ENCODE results near the gene ASZ1.
"Not testable (repeated sequence)": the region's sequence is repeated elsewhere in the genome, so short reads cannot be mapped to it uniquely, and the experiment has no call there.

ASZ1 gene, protein sequence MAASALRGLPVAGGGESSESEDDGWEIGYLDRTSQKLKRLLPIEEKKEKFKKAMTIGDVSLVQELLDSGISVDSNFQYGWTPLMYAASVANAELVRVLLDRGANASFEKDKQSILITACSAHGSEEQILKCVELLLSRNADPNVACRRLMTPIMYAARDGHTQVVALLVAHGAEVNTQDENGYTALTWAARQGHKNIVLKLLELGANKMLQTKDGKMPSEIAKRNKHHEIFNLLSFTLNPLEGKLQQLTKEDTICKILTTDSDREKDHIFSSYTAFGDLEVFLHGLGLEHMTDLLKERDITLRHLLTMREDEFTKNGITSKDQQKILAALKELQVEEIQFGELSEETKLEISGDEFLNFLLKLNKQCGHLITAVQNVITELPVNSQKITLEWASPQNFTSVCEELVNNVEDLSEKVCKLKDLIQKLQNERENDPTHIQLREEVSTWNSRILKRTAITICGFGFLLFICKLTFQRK

DNA sequence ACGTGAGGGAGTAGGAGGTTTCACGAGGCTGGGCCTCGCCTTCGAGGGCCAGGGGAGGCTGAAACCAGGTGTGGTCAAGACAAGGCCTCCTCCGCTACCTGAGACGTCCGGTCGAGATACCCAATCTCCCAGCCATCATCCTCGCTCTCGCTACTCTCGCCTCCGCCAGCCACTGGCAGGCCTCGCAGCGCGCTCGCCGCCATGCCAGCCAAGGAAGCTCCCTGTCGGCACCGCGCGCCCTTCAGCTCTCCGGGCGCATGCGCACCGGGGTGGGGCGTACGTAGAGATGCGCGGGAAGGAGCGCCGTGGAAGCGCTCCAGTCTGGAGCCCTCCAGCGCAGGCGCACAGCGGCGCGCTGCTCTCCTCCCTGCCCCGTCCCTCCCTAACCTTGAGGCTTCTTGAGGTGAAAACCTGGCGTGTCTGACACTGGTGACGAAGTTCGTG is at the start of gene ASZ1:
TSS of gene ASZ1 (minus strand) at position 236 of the 444 bp plus-strand sequence. CDS start at position 203, 33 bp downstream.
- no peak for DNase-seq (ENCODE audit: low read depth)

DNA sequence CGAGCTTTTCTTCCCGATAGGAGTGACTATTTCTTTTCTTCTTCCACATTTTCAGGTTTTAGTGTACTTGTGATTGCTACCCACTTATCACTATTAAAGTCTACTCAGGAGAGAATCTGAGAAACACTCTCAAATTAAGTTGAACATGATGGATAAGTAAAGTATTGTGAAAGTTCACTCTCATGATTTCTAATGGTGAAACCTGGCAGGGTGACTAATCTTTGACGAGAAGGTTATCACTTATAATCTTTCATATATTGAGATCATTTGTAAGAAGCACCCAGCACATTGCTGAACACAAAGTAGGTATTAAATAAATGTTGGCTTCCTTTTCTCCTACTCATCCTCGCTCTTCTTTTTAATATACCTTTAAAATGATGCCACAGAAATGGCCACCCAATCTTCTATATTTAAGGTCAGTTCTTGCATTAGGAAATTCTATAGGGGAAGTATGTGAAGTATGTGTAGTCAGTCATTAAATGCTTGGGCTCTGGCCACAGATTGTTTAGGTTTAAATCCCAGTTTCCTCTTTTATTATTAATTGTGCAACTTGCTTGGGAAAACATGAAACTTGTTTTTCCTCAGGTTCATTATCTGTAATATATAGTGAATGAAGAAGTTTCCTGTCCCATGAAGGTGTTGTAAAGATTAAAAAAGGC is 49.4 kb upstream of the ASZ1 start:
- no peak for DNase-seq (ENCODE audit: low read depth)

DNA sequence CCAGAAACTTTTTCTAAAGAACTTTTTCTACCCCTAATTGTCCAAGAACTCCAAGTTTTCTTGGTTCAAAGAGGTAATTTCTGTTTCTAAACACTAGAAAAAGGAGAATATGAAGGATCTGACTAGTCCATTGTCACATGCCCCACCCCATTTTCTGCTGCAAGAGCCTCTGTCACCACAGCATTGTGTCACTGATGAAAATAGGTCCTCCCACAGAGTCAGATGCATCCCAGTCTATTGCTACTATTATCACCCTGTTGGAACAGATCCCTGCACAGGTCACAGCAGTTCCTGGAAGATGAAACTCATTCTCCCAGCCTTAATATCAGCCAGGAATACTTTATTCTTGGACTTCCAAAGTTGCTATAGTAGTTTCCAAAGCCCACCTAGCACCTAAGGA is 45.0 kb upstream of the ASZ1 start:
- DNase-seq (ENCODE audit: low read depth), result no peak

DNA sequence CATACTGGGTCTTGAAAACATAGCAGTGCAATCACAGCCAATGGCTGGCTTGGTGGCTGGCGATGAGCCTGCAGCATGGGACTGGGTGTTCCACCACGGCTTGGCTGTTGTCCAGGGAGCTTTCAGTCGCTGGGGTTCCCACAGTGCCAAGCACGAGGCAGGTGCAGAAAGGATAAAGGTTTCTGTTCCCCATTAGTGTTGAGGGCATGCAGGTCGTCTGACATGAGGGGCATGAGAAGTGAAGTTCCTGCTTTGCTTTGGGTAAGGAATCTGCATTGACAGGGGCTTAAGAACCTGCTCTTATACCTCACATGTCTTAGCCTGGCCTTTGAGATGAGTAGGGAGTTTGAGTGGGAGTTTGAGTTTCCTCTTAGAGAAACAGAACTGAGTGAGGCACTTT is 43.5 kb upstream of the ASZ1 start:
- no peak for DNase-seq (ENCODE audit: low read depth)

DNA sequence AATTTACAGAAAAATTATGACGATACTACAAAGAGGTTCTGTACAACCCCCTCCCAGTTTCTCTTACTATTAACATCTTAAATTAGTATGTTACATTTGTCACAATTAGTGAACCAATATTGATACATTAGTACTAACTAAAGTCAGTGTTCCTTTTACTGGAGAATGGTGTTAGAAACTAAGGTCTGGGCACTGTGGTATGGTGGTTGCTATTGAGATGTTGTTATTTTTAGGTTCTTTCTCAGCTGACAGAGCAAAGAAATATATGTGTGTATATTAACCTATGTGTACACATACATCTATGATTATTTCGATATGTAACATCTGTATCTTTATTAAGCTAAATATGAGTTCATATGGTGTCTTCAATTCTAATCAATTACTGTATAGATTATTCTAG is 40.9 kb upstream of the ASZ1 start:
- no peak for DNase-seq (ENCODE audit: low read depth)

DNA sequence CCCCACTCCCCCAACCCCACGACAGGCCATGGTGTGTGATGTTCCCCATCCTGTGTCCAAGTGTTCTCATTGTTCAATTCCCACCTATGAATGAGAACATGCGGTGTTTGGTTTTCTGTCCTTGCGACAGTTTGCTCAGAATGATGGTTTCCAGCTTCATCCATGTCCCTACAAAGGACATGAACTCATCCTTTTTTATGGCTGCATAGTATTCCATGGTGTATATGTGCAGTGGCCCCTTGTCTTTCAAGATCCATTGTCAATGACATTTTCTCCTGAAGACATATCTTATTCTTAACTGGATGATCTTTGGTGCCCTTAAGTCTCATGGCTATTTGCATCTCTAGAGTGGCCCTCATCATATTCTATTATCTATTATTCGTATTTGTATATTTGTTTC is 33.5 kb upstream of the ASZ1 start:
- DNase-seq (ENCODE audit: low read depth), result not testable (repeated sequence)

DNA sequence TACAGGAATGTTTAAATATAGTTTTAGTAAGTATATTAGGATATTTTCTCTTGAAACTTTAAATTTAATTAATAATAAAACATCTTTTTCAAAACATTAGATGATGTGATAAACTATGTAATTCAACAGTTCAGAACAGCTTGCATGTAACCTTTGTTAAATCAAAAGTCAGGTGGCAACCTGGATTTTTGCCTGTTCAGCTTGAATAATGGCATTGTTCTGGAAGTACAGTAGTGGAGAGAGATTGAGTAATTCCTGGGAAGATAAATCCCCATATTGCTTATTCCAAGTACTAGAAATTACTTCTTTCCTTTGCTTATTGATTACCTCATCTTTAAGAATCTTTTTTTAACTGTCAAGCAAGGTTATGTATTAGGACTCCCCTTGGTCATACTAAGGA is 32.4 kb upstream of the ASZ1 start:
- no peak for DNase-seq (ENCODE audit: low read depth)

DNA sequence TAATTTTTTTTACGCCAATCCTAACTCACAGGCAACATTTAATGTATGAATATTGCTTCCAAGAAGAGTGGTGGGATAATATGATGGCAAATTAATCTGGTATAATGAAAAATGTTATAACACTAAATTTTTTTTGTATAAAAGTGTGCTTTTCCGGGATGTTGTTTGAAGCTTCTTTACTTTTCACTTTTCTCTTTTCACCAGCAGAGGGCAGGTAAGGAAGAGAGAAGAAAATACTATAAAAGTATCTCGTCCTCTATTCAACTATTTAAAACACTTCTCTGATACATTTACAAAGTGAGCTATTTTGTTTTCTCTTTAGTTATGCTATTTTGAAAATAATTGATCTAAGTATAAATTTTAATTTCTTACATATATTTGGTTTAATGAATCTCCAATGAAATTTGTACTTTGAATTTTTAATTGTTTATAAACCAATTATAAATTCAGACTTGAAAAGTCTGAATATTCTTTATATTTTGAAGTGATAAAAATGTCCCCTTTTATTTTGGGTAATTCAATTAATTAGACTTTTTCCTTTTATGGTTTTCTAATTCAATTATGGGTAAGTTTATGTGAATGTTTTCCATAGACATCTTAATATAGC is 31.8 kb upstream of the ASZ1 start:
- DNase-seq (ENCODE audit: low read depth), result no peak

DNA sequence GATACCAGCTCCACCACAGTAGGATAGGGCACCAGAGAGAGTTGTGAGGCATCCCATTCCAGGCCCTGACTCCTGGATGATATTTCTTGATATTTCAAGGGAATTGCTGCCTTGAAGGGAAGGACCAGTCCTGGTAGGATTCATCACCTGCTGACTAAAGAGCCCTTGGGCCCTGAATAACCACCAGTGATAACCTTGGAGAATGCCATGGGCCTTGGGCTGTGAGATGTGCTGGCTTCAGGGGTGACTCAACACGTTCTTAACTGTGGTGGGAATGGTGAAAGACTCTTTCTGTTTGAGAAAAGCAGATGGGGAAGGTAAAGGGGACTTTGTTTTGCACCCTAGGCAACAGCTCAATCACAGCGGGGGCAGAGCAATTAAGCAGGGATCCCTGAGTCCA is 21.4 kb upstream of the ASZ1 start:
- DNase-seq (ENCODE audit: low read depth), result no peak

DNA sequence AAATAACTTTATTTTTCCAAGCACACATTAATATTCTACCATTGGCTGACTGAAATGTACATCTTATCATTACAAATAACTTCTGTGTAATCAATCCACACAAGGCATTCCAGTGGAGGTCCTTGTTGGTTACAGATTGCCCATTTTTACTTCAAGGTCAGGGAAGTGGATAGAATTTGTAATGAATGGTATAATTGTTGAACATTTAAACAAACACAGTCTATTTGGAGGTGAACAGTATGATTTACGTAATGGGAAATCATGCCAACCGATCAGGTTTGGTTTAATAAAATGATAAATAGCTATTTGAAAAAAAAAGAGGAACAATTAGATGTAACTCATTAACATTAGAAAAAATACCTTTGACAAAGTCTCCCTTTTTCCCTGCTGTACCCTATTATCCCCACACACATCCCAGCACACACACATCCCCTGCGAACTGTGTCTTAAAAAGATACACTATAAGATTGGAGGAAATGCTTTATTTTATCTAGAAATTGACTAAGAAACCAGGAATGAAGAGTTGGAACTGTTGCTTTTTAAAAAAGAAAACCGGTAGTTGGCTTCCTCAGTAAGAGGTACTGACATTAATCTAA is 19.0 kb upstream of the ASZ1 start:
- DNase-seq (ENCODE audit: low read depth), result no peak

DNA sequence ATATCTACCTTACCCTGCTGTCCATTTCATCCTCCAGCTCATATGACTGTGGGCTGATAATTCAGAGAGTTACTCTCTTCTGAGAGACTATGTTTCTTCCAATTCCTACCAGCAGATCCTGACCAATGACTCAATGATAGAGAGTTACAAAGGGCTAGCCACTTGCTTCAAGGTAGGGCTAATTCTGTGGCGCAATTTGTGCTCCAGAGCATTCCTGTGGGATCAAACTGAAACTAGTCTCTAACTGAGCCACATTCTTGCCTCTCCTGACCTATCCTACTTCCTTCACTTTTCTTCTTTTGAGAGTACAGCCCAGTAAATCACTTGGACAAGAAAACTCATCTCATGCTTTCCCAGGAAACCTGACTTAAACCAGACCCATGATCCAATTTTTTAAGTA is 17.9 kb upstream of the ASZ1 start:
- no peak for DNase-seq (ENCODE audit: low read depth)

DNA sequence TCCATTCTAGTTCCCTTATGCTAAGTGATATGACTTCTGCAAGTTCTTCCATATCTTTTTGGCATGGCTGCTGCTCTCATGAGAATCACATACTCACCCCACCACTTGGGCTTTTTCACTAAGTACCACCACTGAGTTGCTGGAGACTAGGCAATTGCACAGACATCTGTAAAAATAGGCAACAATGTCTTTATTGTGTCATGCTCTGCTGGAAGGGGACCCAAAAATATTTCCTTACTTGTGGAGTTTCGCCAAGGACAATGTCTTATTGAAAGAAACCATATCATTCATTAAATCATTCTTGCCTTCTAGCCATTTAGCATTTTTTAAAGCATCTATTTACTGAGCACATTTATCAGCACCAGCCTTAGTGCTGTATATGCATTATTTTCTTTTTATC is 17.4 kb upstream of the ASZ1 start:
- DNase-seq (ENCODE audit: low read depth), result no peak

DNA sequence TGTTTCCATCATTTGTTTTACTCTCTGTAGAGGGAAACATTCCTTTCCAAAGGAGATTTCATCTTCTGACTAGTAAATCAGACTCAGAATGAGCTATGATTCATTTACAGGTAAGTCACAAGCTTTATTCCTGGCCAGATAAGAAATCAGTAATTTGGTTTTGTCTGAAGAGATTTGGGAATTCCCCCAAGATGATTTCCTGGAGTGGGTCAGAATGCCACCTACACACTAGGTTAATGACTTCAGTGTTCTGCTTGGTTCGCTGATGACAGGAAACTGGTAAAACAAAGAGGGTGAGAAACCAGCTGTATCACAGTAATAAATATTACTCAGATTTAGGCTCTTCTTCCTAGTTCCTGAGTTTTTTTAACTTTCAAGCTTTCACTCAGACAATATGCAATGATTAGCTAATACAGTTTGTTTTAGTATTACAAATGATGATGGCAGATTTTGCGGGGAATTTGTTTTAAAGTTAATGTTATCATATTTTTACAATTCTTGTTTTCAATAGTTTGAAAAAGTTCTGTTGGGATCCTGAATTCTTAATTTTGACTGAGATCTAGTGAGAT is 8.3 kb upstream of the ASZ1 start:
- no peak for DNase-seq (ENCODE audit: low read depth)

DNA sequence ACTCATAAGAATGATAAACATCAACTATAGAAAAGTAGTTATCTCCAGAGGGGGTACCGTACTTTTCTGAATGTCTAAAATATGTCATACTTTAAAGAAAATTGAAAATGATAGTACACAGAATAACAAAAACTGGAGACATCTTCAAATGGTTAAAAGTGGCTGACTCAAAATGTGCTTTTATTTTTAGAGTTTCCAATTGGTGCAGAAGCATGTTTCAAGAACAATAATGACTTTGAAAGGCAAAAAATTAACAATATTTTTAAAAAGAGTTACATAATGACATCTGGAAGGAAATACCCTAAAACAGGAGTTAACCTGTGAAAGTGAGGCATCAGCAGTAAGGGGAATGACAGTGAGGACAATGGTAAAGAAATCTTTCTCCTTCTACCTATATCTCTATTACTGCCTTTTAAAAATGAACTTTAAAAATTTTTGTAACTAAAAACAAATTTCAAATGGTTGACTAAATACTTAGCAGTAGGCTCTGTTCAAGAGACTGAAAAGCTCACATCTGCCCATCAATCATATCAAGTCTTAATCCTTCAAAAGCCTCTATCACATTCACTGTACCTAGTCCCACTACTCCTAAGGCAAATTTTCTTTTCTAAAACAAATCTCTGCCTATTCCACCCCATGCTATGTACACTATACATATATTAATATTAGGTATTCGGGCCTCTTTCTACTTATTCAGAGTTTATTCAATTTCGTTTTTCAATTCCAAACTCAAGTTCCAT is 3.0 kb downstream of the ASZ1 start:
- DNase-seq (ENCODE audit: low read depth), result no peak

DNA sequence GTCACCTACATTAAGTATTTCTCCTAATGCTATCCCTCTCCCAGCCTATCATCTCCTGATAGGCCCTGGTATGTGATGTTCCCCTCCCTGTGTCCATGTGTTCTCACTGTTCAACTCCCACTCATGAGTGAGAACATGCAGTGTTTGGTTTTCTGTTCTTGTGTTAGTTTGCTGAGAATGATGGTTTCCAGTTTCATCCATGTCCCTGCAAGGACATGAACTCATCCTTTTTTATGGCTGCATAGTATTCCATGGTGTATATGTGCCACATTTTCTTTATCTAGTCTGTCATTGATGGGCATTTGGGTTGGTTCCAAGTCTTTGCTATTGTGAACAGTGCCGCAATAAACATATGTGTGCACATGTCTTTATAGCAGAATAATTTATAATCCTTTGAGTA is 12.7 kb downstream of the ASZ1 start:
- DNase-seq (ENCODE audit: low read depth), result not testable (repeated sequence)

DNA sequence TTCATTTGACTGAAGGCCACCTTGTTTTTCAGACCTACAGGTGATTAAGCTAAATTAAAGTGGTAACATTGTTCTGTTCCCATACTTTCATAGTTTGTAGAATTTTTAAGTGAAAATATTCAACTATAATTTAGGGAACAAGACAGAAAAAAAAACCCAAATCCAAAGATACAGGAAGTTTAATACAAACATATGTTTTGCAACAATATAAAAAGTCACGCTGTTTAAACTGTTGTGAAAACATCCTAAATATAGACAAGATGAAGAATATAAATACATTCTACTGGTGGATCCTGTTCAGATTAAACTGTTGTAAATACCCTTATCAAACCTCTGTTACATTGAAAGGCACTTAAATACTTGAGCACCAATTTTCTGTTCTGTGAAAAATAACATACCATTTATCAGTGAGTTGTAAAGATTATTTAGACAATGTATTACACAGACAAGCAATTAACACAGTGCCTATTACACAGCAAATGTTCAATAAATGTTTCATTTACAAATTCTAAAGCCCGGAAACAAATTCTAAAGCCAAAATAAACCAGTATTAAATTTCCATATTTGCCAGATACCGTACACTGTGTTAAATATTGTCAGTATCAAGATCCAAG is 14.2 kb downstream of the ASZ1 start:
- no peak for DNase-seq (ENCODE audit: low read depth)

DNA sequence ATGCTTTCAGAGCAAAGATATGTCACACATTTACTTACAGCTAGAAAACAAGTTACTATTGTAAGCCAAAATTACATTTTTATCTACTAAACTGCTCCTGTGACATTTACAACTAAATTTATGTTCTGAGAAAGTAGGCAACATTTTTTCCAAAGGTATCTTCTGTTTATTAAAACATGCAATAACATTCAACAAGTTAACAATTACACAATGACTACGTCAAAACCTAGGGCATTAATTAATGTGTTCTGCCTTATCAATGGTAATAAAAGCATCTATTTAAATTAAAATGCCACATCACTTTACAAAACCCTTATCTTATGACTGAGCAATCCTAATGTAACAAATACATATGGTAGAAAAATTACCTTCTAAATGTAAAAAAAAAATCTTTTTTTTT is 14.9 kb downstream of the ASZ1 start:
- no peak for DNase-seq (ENCODE audit: low read depth)

DNA sequence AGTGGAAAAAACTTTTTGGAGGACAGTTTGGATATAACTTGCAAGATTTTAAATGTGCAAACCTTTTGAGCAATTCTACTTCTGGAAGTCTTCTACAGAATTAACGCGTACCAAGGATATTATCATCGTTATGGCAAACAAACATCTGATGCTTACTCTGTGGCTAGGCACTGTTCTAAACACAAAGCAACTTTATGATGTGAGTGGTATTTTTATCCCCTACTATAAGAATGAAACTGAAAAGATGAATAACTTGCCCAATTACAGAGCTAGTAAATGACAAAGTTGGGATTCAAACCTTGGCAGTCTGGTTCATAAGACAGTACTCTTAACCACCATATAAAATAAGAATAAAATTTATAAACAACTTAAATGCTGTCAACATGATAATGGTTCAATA is 15.8 kb downstream of the ASZ1 start:
- DNase-seq (ENCODE audit: low read depth), result no peak

DNA sequence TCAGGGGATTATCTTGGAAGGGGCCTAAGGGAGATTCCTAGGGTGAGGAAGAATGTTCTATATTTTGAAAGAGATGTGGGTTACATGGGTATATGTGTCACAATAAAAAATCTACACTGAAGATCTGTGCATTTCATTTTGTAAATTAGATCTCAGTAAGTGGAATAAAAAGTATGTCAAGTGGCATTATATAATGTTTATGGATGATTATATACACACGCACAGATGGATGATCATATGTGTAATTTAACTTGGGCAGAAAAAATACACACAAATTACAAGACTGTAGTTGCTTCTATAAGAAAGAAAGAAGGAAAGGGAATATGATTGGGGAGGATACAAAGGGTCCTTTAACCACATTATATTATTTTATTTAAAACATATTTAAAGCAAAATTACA is 18.5 kb downstream of the ASZ1 start:
- no peak for DNase-seq (ENCODE audit: low read depth)

DNA sequence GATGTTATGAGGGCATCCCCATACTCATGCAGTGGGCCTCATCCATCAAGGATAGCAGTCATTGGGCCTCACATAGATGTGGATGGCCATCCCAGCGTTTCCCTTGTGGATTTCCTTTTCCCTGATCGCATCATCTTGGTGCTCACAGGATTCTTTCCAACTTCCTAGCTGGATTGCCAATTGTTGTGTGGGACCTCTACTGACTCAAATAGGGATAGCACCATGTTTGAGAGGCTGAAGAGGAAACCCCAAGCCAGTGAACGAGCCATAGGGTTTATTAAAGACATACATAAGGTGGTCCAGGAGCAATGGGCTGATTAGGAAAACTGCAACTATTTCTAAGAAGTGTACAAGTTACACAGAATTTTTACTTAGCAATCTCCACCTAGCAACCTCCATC is 21.8 kb downstream of the ASZ1 start:
- DNase-seq (ENCODE audit: low read depth), result no peak

DNA sequence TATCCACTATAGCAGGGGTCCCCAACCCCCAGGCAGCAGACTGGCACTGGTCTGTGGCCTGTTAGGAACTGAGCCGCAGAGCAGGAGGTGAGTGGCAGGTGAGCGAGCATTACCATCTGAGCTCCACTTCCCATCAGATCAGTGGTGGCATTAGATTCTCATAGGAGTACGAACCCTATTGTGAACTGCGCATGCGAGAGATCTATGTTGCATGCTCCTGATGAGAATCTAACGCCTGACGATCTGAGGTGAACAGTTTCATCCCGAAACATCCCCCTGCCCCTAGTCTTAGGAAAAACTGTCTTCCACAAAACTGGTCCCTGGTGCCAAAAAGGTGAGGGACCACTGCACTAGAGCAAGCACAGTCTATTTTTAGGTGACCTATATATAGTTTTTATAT is 23.6 kb downstream of the ASZ1 start:
- no peak for DNase-seq (ENCODE audit: low read depth)

Data from stimulated activated CD8-positive, alpha-beta memory T cell treated with anti-CD3 and anti-CD28 coated beads, Interleukin-7, amount 100 ng/mL, for 24 hours (primary cell).